ENCODE results near the gene PICALM. TPM values are rescaled to one million over a fixed set of nuclear protein-coding genes. Genes with fewer than 3 reads are reported as not detected.

PICALM gene
- total and polyA plus RNA-seq, 9 of the 15 experiments (the other 6 are each of a cell fraction or from before 2014, with no cell fraction given), result 41.3 to 990 (median 309) TPM

DNA sequence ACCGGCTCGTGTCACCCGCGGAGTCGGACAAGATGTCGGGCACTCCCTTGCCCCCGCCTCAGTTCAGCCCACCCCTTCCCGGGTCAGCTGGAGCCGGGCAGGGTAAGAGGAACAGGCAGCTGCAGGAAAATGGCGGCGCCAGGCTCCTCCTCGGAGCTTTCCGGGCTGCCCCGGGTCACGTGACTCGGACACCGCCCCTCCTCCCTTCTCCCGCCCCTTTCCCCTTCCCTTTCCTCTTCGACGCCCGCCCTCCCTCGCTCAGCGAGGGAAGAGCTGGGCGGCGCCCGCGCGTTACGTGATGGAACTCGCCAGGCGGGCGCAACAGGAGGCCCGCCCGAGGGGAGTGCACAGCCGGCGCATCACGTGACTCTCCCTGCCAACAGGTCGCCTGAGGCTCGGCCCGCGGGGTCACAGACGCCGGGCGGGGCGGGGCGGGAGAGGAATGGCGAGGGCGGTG lies at the start of gene PICALM (continued):
- TF ChIP-seq, protein P1, sequence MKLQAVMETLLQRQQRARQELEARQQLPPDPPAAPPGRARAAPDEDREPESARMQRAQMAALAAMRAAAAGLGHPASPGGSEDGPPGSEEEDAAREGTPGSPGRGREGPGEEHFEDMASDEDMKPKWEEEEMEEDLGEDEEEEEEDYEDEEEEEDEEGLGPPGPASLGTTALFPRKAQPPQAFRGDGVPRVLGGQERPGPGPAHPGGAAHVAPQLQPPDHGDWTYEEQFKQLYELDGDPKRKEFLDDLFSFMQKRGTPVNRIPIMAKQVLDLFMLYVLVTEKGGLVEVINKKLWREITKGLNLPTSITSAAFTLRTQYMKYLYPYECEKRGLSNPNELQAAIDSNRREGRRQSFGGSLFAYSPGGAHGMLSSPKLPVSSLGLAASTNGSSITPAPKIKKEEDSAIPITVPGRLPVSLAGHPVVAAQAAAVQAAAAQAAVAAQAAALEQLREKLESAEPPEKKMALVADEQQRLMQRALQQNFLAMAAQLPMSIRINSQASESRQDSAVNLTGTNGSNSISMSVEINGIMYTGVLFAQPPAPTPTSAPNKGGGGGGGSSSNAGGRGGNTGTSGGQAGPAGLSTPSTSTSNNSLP (IDR thresholded peaks at IDR 0.05; ENCODE audit: borderline replicate concordance, low read depth, low read length), result no peak
- TF ChIP-seq FOSL1 (tag; conservative IDR thresholded peaks at IDR 0.05) (no peak), ARHGAP35 (IDR thresholded peaks at IDR 0.05; ENCODE audit: partially characterized antibody) (no peak), RBM14 (IDR thresholded peaks at IDR 0.05; ENCODE audit: borderline replicate concordance, insufficient read depth, low read depth, low read length) (no peak), ZSCAN32 (CRISPR knock-in tag; IDR thresholded peaks at IDR 0.05) (no peak), WHSC1 (IDR thresholded peaks at IDR 0.05; ENCODE audit: low read length) (no peak), ZNF133 (CRISPR knock-in tag; IDR thresholded peaks at IDR 0.05) (no peak), BACH1 (tag; IDR thresholded peaks at IDR 0.05) (no peak), GTF2E2 (tag; IDR thresholded peaks at IDR 0.05) (0 out of 2 replicates have a peak, but pooled peaks have one; percentile 11), BHLHE40 (IDR thresholded peaks at IDR 0.05; ENCODE audit: low read length) (peak; percentile 96; the same call in 1 of the 2 replicates), ZFP30 (CRISPR knock-in tag; IDR thresholded peaks at IDR 0.05; ENCODE audit: borderline replicate concordance) (no peak), ZNF23 (CRISPR knock-in tag; IDR thresholded peaks at IDR 0.05) (no peak), POLR2H (tag; IDR thresholded peaks at IDR 0.05; ENCODE audit: low read depth) (no peak)
- TF ChIP-seq, protein P2, sequence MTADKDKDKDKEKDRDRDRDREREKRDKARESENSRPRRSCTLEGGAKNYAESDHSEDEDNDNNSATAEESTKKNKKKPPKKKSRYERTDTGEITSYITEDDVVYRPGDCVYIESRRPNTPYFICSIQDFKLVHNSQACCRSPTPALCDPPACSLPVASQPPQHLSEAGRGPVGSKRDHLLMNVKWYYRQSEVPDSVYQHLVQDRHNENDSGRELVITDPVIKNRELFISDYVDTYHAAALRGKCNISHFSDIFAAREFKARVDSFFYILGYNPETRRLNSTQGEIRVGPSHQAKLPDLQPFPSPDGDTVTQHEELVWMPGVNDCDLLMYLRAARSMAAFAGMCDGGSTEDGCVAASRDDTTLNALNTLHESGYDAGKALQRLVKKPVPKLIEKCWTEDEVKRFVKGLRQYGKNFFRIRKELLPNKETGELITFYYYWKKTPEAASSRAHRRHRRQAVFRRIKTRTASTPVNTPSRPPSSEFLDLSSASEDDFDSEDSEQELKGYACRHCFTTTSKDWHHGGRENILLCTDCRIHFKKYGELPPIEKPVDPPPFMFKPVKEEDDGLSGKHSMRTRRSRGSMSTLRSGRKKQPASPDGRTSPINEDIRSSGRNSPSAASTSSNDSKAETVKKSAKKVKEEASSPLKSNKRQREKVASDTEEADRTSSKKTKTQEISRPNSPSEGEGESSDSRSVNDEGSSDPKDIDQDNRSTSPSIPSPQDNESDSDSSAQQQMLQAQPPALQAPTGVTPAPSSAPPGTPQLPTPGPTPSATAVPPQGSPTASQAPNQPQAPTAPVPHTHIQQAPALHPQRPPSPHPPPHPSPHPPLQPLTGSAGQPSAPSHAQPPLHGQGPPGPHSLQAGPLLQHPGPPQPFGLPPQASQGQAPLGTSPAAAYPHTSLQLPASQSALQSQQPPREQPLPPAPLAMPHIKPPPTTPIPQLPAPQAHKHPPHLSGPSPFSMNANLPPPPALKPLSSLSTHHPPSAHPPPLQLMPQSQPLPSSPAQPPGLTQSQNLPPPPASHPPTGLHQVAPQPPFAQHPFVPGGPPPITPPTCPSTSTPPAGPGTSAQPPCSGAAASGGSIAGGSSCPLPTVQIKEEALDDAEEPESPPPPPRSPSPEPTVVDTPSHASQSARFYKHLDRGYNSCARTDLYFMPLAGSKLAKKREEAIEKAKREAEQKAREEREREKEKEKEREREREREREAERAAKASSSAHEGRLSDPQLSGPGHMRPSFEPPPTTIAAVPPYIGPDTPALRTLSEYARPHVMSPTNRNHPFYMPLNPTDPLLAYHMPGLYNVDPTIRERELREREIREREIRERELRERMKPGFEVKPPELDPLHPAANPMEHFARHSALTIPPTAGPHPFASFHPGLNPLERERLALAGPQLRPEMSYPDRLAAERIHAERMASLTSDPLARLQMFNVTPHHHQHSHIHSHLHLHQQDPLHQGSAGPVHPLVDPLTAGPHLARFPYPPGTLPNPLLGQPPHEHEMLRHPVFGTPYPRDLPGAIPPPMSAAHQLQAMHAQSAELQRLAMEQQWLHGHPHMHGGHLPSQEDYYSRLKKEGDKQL (CRISPR knock-in tag; IDR thresholded peaks at IDR 0.05; ENCODE audit: borderline replicate concordance), result no peak
- TF ChIP-seq, protein P3, sequence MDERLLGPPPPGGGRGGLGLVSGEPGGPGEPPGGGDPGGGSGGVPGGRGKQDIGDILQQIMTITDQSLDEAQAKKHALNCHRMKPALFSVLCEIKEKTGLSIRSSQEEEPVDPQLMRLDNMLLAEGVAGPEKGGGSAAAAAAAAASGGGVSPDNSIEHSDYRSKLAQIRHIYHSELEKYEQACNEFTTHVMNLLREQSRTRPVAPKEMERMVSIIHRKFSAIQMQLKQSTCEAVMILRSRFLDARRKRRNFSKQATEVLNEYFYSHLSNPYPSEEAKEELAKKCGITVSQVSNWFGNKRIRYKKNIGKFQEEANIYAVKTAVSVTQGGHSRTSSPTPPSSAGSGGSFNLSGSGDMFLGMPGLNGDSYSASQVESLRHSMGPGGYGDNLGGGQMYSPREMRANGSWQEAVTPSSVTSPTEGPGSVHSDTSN (CRISPR knock-in tag; IDR thresholded peaks at IDR 0.05; ENCODE audit: low read depth), result no peak
- TF ChIP-seq, protein P3 (tag; conservative IDR thresholded peaks at IDR 0.05; ENCODE audit: low read depth), result no peak
- TF ChIP-seq, protein P4, sequence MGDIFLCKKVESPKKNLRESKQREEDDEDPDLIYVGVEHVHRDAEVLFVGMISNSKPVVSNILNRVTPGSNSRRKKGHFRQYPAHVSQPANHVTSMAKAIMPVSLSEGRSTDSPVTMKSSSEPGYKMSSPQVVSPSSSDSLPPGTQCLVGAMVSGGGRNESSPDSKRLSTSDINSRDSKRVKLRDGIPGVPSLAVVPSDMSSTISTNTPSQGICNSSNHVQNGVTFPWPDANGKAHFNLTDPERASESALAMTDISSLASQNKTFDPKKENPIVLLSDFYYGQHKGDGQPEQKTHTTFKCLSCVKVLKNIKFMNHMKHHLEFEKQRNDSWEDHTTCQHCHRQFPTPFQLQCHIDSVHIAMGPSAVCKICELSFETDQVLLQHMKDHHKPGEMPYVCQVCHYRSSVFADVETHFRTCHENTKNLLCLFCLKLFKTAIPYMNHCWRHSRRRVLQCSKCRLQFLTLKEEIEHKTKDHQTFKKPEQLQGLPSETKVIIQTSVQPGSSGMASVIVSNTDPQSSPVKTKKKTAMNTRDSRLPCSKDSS (IDR thresholded peaks at IDR 0.05; ENCODE audit: low read depth, partially characterized antibody), result no peak

Measured in K562 (cell line).